ENCODE results near the gene ZNF628. TPM values are rescaled to one million over a fixed set of nuclear protein-coding genes. Genes with fewer than 3 reads are reported as not detected.
A peak's percentile ranks its signal among the peaks of the same experiment; 100 is the strongest.

The ZNF628 gene
- total RNA-seq = 12.9 and 16.8 TPM in 2 replicates
- long read RNA-seq, partial matches to known transcripts = 0 of 1 reads
- long read RNA-seq, other reads (novel, unspliced or antisense) = 0 of 1 reads

DNA sequence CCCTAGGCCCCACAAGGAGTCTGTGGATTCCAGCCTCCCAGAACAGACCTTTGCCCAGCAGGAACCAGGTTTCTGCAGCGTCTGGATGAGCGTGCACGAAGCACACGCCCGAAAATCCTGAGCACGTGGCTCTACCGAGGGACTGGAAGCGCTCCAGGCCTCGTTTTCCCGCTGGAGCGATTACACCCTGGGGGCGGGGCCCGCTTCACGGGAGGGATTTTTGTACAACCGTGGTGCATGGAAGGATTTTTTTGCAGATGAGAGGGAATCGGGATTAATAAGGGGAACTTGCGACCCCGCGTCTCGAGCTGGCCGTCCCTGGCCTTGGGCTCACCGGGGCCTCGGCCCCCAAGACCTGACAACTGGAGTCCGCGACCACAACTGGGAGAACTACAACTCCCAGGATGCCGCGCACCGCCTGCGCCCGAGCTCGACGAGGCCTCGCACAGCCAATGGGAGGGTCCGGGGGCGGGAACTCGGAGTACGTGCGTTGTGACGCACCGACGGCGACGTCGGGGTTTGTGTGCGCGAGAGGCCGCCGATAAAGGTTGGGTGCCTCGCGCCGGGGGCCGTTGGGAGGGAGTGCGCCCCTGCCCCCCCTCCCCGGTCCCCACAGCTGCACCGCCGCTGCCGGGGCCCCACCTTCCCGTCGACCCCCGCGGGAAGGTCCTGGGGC is at the start of gene ZNF628:
Gene ZNF628, plus strand, starts transcription at position 518 of the 676 bp plus-strand sequence. CDS start 3,294 bp downstream, outside the sequence.
- DNase-seq (ENCODE audit: low spot score, unreplicated experiment) = peak; percentile 94
- H3K4me3 Mint-ChIP-seq (ENCODE audit: low read depth) = peak within 1 kb of the TSS; percentile 90
- TF ChIP-seq, protein P1, sequence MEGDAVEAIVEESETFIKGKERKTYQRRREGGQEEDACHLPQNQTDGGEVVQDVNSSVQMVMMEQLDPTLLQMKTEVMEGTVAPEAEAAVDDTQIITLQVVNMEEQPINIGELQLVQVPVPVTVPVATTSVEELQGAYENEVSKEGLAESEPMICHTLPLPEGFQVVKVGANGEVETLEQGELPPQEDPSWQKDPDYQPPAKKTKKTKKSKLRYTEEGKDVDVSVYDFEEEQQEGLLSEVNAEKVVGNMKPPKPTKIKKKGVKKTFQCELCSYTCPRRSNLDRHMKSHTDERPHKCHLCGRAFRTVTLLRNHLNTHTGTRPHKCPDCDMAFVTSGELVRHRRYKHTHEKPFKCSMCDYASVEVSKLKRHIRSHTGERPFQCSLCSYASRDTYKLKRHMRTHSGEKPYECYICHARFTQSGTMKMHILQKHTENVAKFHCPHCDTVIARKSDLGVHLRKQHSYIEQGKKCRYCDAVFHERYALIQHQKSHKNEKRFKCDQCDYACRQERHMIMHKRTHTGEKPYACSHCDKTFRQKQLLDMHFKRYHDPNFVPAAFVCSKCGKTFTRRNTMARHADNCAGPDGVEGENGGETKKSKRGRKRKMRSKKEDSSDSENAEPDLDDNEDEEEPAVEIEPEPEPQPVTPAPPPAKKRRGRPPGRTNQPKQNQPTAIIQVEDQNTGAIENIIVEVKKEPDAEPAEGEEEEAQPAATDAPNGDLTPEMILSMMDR (IDR thresholded peaks at IDR 0.05; ENCODE audit: unreplicated experiment) = no peak
- peak within 1 kb of the TSS; percentile 96 for H3K27ac Mint-ChIP-seq
- H3K9me3 Mint-ChIP-seq (ENCODE audit: low read depth) = no peaks in the 10 kb centered on the region
- H3K4me1 Mint-ChIP-seq (ENCODE audit: low read depth) = peaks cover 12% of the 10 kb centered on the region
- H3K36me3 Mint-ChIP-seq (ENCODE audit: insufficient read depth) = peaks cover 6% of the 10 kb centered on the region
- no peaks in the 10 kb centered on the region for H3K27me3 Mint-ChIP-seq

DNA sequence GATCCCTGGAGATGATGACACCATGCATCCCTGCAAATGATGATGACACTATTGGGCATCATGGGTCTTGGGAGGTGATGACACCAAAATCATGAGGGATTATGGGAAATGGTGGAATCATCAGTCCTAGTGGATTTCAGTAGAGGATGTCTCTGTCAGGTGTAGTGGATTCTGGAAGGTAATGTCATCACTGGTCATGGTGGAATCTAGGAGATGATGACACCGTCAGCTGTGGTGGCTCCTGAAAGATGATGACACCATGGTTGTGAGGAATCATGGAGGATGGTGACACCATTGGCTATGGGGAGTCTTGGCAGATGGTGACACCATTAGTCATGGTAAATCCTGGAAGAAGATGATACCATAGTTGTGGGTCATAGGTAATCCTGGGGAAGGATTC is 45.2 kb upstream of the ZNF628 start:
- no peak for DNase-seq (ENCODE audit: low spot score, unreplicated experiment)
- no peaks in the 10 kb centered on the region for H3K36me3 Mint-ChIP-seq (ENCODE audit: insufficient read depth)
- peaks cover 3% of the 10 kb centered on the region for H3K9me3 Mint-ChIP-seq (ENCODE audit: low read depth)
- H3K4me3 Mint-ChIP-seq (ENCODE audit: low read depth) = no peak overlapping the region
- peaks cover 23% of the 10 kb centered on the region for H3K27me3 Mint-ChIP-seq
- no peak overlapping the region for H3K27ac Mint-ChIP-seq
- H3K4me1 Mint-ChIP-seq (ENCODE audit: low read depth) = no peaks in the 10 kb centered on the region
- TF ChIP-seq, protein P1 (IDR thresholded peaks at IDR 0.05; ENCODE audit: unreplicated experiment) = no peak

DNA sequence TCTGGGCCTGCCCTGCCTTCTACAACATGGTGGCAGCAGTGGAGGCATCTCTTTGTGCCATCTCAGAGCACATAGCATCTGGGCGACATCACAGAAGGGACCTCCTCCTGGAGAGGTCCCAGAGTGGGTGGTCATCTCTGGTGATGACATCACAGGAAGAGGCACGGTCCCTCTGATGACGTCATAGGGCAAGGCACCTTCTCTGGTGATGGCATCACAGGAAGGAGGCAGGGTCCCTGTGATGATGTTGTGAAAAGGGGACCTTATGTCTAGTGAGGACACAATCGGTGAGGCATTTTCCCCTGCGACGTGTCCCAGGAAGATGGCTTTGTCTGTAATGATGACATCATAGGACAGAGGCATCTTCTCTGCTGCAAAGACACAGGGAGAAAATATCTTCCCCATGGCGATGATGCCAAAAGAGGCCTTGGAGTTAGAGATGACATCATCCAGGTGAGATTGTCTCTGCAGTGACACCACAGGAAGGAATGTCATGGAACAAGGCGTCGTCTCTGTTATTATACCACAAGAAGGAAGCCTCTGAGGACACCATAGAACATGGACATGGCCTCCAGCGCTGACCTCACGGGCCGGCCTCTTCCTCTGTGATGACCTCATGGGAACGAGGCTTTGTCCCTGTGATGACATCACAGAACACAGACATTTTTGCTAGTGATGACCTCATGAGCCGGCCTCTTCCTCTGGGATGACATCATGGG is 44.0 kb upstream of the ZNF628 start:
- Mint-ChIP-seq H3K4me1 (ENCODE audit: low read depth) (no peaks in the 10 kb centered on the region), H3K27ac (no peak overlapping the region), H3K27me3 (peaks cover 29% of the 10 kb centered on the region), H3K36me3 (ENCODE audit: insufficient read depth) (no peaks in the 10 kb centered on the region), H3K9me3 (ENCODE audit: low read depth) (peaks cover 3% of the 10 kb centered on the region), H3K4me3 (ENCODE audit: low read depth) (no peak overlapping the region)
- DNase-seq (ENCODE audit: low spot score, unreplicated experiment) = no peak
- TF ChIP-seq, protein P1 (IDR thresholded peaks at IDR 0.05; ENCODE audit: unreplicated experiment) = no peak

DNA sequence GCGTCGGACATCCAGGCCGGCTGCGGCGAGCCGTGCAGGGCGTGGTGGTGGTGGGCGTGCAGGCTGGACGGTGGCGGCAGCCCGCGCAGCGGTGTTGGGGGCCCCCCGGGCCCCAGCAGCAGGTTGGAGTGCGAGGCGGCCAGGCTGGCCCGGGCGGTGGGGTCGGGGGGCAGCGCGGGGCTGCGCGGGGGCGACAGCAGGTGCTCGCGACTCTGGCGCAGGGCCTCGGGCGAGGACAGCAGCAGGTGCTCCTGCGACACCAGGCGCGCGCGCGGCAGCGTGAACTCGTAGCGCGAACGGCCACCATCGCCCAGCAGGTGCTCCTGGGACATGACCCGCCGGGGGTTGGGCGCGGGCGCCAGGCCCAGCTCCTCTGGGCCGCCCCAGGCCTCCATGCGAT is 43.1 kb upstream of the ZNF628 start:
- Mint-ChIP-seq H3K27me3 (peaks cover 33% of the 10 kb centered on the region), H3K4me3 (ENCODE audit: low read depth) (no peak overlapping the region), H3K4me1 (ENCODE audit: low read depth) (no peaks in the 10 kb centered on the region), H3K36me3 (ENCODE audit: insufficient read depth) (no peaks in the 10 kb centered on the region), H3K27ac (no peak overlapping the region), H3K9me3 (ENCODE audit: low read depth) (peaks cover 3% of the 10 kb centered on the region)
- DNase-seq (ENCODE audit: low spot score, unreplicated experiment) = no peak
- TF ChIP-seq, protein P1 (IDR thresholded peaks at IDR 0.05; ENCODE audit: unreplicated experiment) = no peak

DNA sequence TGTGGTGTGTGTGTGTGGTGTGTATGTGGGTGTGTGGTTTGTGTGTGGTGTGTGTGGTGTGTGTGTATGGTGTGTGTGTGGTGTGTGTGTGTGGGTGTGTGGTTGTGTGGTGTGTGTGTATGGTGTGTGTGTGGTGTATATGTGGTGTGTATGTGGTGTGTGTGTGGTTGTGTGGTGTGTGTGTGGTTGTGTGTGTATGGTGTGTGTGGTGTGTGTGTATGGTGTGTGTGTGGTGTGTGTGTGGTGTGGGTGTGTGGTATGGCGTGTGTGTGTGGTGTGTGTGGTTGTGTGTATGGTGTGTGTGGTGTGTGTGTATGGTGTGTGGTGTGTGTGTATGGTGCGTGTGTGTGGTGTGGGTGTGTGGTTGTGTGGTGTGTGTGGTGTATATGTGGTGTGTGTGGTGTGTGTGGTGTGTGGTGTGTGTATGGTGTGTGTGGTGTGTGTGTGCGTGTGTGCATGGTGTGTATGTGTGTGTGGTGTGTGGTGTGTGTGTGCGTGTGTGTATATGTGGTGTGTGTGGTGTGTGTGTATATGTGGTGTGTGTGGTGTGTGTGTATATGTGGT is 42.0 kb upstream of the ZNF628 start:
- H3K27me3 Mint-ChIP-seq = peaks cover 38% of the 10 kb centered on the region
- H3K4me1 Mint-ChIP-seq (ENCODE audit: low read depth) = no peaks in the 10 kb centered on the region
- H3K36me3 Mint-ChIP-seq (ENCODE audit: insufficient read depth) = no peaks in the 10 kb centered on the region
- H3K4me3 Mint-ChIP-seq (ENCODE audit: low read depth) = no peak overlapping the region
- H3K9me3 Mint-ChIP-seq (ENCODE audit: low read depth) = peaks cover 3% of the 10 kb centered on the region
- H3K27ac Mint-ChIP-seq = no peak overlapping the region
- no peak for DNase-seq (ENCODE audit: low spot score, unreplicated experiment)
- TF ChIP-seq, protein P1 (IDR thresholded peaks at IDR 0.05; ENCODE audit: unreplicated experiment) = no peak

Data from progenitor cell of endocrine pancreas (in vitro differentiated cells).